ENCODE measurements around the gene TSTD2. TPM values are rescaled to one million over a fixed set of nuclear protein-coding genes. Genes with fewer than 3 reads are reported as not detected.
A peak's percentile ranks its signal among the peaks of the same experiment; 100 is the strongest.

Gene TSTD2
- total RNA-seq, 1 donor from 2014 or later, result 18.6 TPM

- peak overlapping the region; percentile 98 for H3K27ac ChIP-seq
- peak overlapping the region; percentile 94 for H3K4me3 ChIP-seq
- intact Hi-C loops (cut with DNase I), result no loop called here
- H3K4me1 ChIP-seq, result peaks cover 53% of the 10 kb centered on the region
- TF ChIP-seq CTCF (IDR thresholded peaks at IDR 0.05), result no peak
- H3K36me3 ChIP-seq, result no peaks in the 10 kb centered on the region
- ATAC-seq (peak; percentile 19 to 42), DNase-seq (peak; percentile 77)
- H3K27me3 ChIP-seq (ENCODE audit: low read depth), result no peaks in the 10 kb centered on the region
- H3K9me3 ChIP-seq, result no peaks in the 10 kb centered on the region
Observed at GRCh38 chr9:97632248-97632984, 752 bp downstream of the TSTD2 start.

- no peaks in the 10 kb centered on the region for H3K27me3 ChIP-seq (ENCODE audit: low read depth)
- H3K4me3 ChIP-seq, result no peak overlapping the region
- DNase-seq (no peak), ATAC-seq (no peak)
- peaks cover 43% of the 10 kb centered on the region for H3K4me1 ChIP-seq
- peaks cover 6% of the 10 kb centered on the region for H3K36me3 ChIP-seq
- H3K27ac ChIP-seq, result no peak overlapping the region
- TF ChIP-seq CTCF (IDR thresholded peaks at IDR 0.05), result no peak
- intact Hi-C loops (cut with DNase I), result no loop called here
- H3K9me3 ChIP-seq, result no peaks in the 10 kb centered on the region
Observed at GRCh38 chr9:97630591-97630990, 2.6 kb downstream of the TSTD2 start.

- Histone ChIP-seq H3K36me3 (peaks cover 20% of the 10 kb centered on the region), H3K9me3 (no peaks in the 10 kb centered on the region), H3K4me1 (peaks cover 30% of the 10 kb centered on the region), H3K27ac (no peak overlapping the region), H3K4me3 (no peak overlapping the region), H3K27me3 (ENCODE audit: low read depth) (no peaks in the 10 kb centered on the region)
- DNase-seq (no peak), ATAC-seq (no peak)
- intact Hi-C loops (cut with DNase I), result no loop called here
- TF ChIP-seq CTCF (IDR thresholded peaks at IDR 0.05), result no peak
Observed at GRCh38 chr9:97629156-97629555, 4.0 kb downstream of the TSTD2 start.

- H3K27ac ChIP-seq, result no peak overlapping the region
- H3K27me3 ChIP-seq (ENCODE audit: low read depth), result no peaks in the 10 kb centered on the region
- DNase-seq (no peak), ATAC-seq (no peak)
- no peaks in the 10 kb centered on the region for H3K9me3 ChIP-seq
- no peak for TF ChIP-seq CTCF (IDR thresholded peaks at IDR 0.05)
- H3K36me3 ChIP-seq, result peaks cover 25% of the 10 kb centered on the region
- intact Hi-C loops (cut with DNase I), result no loop called here
- peaks cover 30% of the 10 kb centered on the region for H3K4me1 ChIP-seq
- no peak overlapping the region for H3K4me3 ChIP-seq
Observed at GRCh38 chr9:97628668-97629067, 4.5 kb downstream of the TSTD2 start.

GRCh38 chr9:97627624-97628023 lies 5.5 kb downstream of the TSTD2 start:
- H3K36me3 ChIP-seq, result peaks cover 34% of the 10 kb centered on the region
- no peaks in the 10 kb centered on the region for H3K27me3 ChIP-seq (ENCODE audit: low read depth)
- peak overlapping the region; percentile 42 for H3K27ac ChIP-seq
- no peak for ATAC-seq
- no peak for TF ChIP-seq CTCF (IDR thresholded peaks at IDR 0.05)
- DNase-seq, result no peak
- intact Hi-C loops (cut with DNase I), result no loop called here
- H3K4me1 ChIP-seq, result peaks cover 30% of the 10 kb centered on the region
- H3K9me3 ChIP-seq, result no peaks in the 10 kb centered on the region
- peak overlapping the region; percentile 2 for H3K4me3 ChIP-seq
